Measurements from ENCODE around the gene PPHLN1.

Gene PPHLN1

GRCh38 chr12:42490261-42490842, 164.4 kb downstream of the PPHLN1 start:
- DNase-seq: no peak

Data from CD4-positive, alpha-beta T cell treated with Interferon alpha-2 for 1 hour (primary cell).